Measurements from ENCODE around the gene GSG1L. TPM values are rescaled to one million over a fixed set of nuclear protein-coding genes. Genes with fewer than 3 reads are reported as not detected.

Gene GSG1L
- total RNA-seq, 1 experiment from 2014 or later: not detected

DNA sequence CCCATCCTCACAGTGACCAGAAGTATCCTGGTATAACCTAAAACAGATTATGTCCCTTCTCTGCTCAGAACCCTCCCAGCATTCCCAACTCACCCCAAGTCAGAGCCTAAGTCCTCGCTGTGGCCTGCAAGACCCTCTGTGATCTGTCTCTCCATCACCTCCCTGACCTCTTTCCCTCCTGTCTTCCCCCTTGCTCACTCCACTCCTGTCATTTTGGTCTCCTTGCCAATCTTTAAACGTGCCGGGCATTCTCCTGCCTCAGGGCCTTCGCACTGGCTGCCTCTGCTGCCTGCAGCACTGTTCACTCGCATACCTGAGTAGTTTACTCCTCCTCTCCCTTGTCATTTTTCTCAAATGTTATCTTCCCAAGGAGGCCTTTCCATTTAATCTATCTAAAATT lies 97.7 kb downstream of the GSG1L start:
- intact Hi-C loops (cut with micrococcal nuclease; ENCODE audit: unreplicated experiment): no loop called here
- no peak for DNase-seq
- BruUV-seq (replicated peaks): no TSS peak
- ChIA-PET CTCF (no interaction called here), POLR2A (ENCODE audit: unreplicated experiment) (no interaction called here)
- Histone ChIP-seq H3K4me3 (no peak overlapping the region), H3K79me2 (ENCODE audit: low read depth) (no peaks in the 10 kb centered on the region), H3K4me1 (replicated peaks; ENCODE audit: insufficient read depth) (0 out of 2 replicates have a peak, but pooled peaks cover 5% of the 10 kb centered on the region), H3F3A (ENCODE audit: insufficient read depth, low read depth) (no peaks in the 10 kb centered on the region), H3K27me3 (ENCODE audit: insufficient read depth, low read depth) (peaks cover 61% of the 10 kb centered on the region), H3K36me3 (ENCODE audit: low read depth) (no peaks in the 10 kb centered on the region), H3K4me2 (no peak overlapping the region), H2AFZ (no peak overlapping the region), H3K9me2 (ENCODE audit: insufficient read depth) (no peaks in the 10 kb centered on the region), H3K9me3 (ENCODE audit: insufficient read depth, low read depth) (no peaks in the 10 kb centered on the region; the same call in 1 of the 2 replicates), H3K27ac (no peak overlapping the region), H4K20me1 (ENCODE audit: insufficient read depth) (no peaks in the 10 kb centered on the region)
- TF ChIP-seq, protein P1, sequence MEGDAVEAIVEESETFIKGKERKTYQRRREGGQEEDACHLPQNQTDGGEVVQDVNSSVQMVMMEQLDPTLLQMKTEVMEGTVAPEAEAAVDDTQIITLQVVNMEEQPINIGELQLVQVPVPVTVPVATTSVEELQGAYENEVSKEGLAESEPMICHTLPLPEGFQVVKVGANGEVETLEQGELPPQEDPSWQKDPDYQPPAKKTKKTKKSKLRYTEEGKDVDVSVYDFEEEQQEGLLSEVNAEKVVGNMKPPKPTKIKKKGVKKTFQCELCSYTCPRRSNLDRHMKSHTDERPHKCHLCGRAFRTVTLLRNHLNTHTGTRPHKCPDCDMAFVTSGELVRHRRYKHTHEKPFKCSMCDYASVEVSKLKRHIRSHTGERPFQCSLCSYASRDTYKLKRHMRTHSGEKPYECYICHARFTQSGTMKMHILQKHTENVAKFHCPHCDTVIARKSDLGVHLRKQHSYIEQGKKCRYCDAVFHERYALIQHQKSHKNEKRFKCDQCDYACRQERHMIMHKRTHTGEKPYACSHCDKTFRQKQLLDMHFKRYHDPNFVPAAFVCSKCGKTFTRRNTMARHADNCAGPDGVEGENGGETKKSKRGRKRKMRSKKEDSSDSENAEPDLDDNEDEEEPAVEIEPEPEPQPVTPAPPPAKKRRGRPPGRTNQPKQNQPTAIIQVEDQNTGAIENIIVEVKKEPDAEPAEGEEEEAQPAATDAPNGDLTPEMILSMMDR (conservative IDR thresholded peaks at IDR 0.05): no peak
- no peak for TF ChIP-seq EZH2 (IDR thresholded peaks at IDR 0.05; ENCODE audit: low read depth)

DNA sequence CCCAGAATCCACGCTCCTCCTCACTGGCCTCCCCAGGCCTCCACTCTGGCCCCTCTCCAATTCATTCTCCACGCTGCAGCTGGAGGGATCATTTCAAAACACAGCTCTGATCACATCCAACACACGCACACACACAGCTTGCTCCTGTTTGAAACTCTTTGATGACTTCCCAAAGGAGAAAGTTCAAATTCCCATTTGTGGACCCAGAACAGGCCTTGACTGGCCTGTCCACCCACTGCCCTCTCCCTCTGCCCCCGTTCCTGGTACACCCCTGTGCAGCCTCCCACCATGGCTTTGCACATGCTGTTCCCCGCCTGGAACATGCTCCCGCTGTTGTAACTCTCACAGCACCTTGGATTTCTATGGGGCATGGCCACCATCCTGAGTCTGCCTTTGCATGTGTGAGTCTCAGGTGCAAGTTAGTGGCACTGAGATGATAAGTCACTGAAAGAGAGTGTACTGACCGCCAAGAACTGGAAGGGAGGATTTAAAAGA lies 100.0 kb downstream of the GSG1L start:
- Histone ChIP-seq H3K4me2 (no peak overlapping the region), H3K4me1 (replicated peaks; ENCODE audit: insufficient read depth) (no peaks in the 10 kb centered on the region), H2AFZ (no peak overlapping the region), H4K20me1 (ENCODE audit: insufficient read depth) (no peaks in the 10 kb centered on the region), H3K9me3 (ENCODE audit: insufficient read depth, low read depth) (no peaks in the 10 kb centered on the region), H3K79me2 (ENCODE audit: low read depth) (no peaks in the 10 kb centered on the region), H3F3A (ENCODE audit: insufficient read depth, low read depth) (no peaks in the 10 kb centered on the region), H3K4me3 (no peak overlapping the region), H3K27ac (no peak overlapping the region), H3K9me2 (ENCODE audit: insufficient read depth) (no peaks in the 10 kb centered on the region), H3K36me3 (ENCODE audit: low read depth) (no peaks in the 10 kb centered on the region), H3K27me3 (ENCODE audit: insufficient read depth, low read depth) (peaks cover 80% of the 10 kb centered on the region)
- TF ChIP-seq, protein P1 (conservative IDR thresholded peaks at IDR 0.05): no peak
- no peak for TF ChIP-seq EZH2 (IDR thresholded peaks at IDR 0.05; ENCODE audit: low read depth)
- intact Hi-C loops (cut with micrococcal nuclease; ENCODE audit: unreplicated experiment): no loop called here
- CTCF ChIA-PET: interaction anchor here (0.7 kb wide), 1 partner anchor 82 kb away, joined by 4 read pairs; no protein-coding TSS in a partner anchor
- DNase-seq: no peak
- POLR2A ChIA-PET (ENCODE audit: unreplicated experiment): no interaction called here
- no TSS peak for BruUV-seq (replicated peaks)

DNA sequence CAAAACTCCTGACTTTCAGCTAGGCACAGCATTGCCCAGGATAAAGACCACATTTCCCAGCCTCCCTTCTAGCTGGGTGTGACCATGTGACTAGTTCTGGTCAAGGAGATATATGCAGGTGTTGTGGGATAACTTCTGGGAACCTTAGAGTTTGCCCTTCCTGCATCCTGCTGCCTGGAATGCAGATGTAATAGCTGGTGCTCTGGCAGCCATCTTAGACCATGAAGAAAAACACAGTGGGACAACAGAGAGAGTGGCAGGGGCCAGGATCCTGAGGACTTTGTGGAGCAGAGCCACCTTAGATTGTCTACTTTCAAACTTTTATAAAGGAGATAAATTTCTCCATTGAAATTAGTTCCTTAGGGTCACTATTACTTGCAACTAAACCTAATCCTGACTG lies 101.3 kb downstream of the GSG1L start:
- Histone ChIP-seq H3K79me2 (ENCODE audit: low read depth) (no peaks in the 10 kb centered on the region), H3K4me2 (no peak overlapping the region), H3K9me3 (ENCODE audit: insufficient read depth, low read depth) (peaks cover 5% of the 10 kb centered on the region; the same call in 1 of the 2 replicates), H2AFZ (no peak overlapping the region), H3K36me3 (ENCODE audit: low read depth) (no peaks in the 10 kb centered on the region), H3K27ac (no peak overlapping the region), H3F3A (ENCODE audit: insufficient read depth, low read depth) (no peaks in the 10 kb centered on the region), H3K4me3 (no peak overlapping the region), H3K4me1 (replicated peaks; ENCODE audit: insufficient read depth) (no peaks in the 10 kb centered on the region), H3K9me2 (ENCODE audit: insufficient read depth) (no peaks in the 10 kb centered on the region), H4K20me1 (ENCODE audit: insufficient read depth) (no peaks in the 10 kb centered on the region), H3K27me3 (ENCODE audit: insufficient read depth, low read depth) (peaks cover 90% of the 10 kb centered on the region)
- ChIA-PET POLR2A (ENCODE audit: unreplicated experiment) (no interaction called here), CTCF (no interaction called here)
- no peak for DNase-seq
- intact Hi-C loops (cut with micrococcal nuclease; ENCODE audit: unreplicated experiment): no loop called here
- TF ChIP-seq EZH2 (IDR thresholded peaks at IDR 0.05; ENCODE audit: low read depth): no peak
- TF ChIP-seq, protein P1 (conservative IDR thresholded peaks at IDR 0.05): no peak
- no TSS peak for BruUV-seq (replicated peaks)

Measured in PC-9 (cell line).